22Rv1 (cell line): Measurements from ENCODE around the gene DCLK1.

Experiments
- ZFX ChIP-seq: fragments of 450-650 bp; IDR thresholded peaks from 2 replicates; pipeline ENCODE4 v1.6.1; 2017; ENCODE audit warnings: antibody characterized with exemption, borderline replicate concordance
- TF ChIP-seq, protein P1 (sequence below): fragments of 450-650 bp; IDR thresholded peaks from 2 replicates; pipeline ENCODE4 v1.5.1; 2017; ENCODE audit warnings: mild to moderate bottlenecking

DNA sequence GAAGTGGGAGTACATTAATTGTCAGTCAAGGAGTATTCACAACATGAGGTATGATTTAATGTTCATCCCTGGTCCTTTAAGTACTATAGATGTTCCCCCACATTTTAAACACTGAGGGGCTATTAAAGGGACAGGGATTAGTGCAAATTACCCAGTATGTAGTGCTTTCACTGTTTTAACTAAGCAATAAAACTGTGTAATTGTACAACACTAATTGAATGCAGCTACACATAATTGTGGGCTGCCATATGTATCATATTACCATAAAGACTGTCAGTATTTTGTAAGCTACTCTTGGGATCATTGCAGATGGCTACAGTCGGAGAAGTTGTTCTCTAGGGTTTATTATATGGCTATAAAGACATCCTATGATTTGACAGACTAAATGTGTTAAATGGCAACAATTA is 316.6 kb downstream of the DCLK1 start:
- TF ChIP-seq, protein P1, sequence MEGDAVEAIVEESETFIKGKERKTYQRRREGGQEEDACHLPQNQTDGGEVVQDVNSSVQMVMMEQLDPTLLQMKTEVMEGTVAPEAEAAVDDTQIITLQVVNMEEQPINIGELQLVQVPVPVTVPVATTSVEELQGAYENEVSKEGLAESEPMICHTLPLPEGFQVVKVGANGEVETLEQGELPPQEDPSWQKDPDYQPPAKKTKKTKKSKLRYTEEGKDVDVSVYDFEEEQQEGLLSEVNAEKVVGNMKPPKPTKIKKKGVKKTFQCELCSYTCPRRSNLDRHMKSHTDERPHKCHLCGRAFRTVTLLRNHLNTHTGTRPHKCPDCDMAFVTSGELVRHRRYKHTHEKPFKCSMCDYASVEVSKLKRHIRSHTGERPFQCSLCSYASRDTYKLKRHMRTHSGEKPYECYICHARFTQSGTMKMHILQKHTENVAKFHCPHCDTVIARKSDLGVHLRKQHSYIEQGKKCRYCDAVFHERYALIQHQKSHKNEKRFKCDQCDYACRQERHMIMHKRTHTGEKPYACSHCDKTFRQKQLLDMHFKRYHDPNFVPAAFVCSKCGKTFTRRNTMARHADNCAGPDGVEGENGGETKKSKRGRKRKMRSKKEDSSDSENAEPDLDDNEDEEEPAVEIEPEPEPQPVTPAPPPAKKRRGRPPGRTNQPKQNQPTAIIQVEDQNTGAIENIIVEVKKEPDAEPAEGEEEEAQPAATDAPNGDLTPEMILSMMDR: no peak
- no peak for TF ChIP-seq ZFX
